ENCODE data around the gene SNRNP200.

- TF ChIP-seq POLR2AphosphoS5 (IDR thresholded peaks at IDR 0.05): peak in 1 of 2 donors; percentile 44
- no peak for TF ChIP-seq POLR2A (IDR thresholded peaks at IDR 0.05)
- no peak for TF ChIP-seq CTCF (IDR thresholded peaks at IDR 0.05)
- no peak for TF ChIP-seq EP300 (IDR thresholded peaks at IDR 0.05)
These were observed 53.5 kb downstream of the SNRNP200 start for GRCh38 chr2:96251721-96252292.
